GM12874 (cell line): ENCODE results near the gene C1orf226.

Experiments
- TF ChIP-seq, protein P1 (sequence below): IDR thresholded peaks from 2 replicates; pipeline ENCODE4 v1.5.1; 2011; ENCODE audit warnings: low read depth, mild to moderate bottlenecking, control low read depth, low read length, moderate library complexity; ENCODE audit not compliant: insufficient read depth

C1orf226 gene

DNA sequence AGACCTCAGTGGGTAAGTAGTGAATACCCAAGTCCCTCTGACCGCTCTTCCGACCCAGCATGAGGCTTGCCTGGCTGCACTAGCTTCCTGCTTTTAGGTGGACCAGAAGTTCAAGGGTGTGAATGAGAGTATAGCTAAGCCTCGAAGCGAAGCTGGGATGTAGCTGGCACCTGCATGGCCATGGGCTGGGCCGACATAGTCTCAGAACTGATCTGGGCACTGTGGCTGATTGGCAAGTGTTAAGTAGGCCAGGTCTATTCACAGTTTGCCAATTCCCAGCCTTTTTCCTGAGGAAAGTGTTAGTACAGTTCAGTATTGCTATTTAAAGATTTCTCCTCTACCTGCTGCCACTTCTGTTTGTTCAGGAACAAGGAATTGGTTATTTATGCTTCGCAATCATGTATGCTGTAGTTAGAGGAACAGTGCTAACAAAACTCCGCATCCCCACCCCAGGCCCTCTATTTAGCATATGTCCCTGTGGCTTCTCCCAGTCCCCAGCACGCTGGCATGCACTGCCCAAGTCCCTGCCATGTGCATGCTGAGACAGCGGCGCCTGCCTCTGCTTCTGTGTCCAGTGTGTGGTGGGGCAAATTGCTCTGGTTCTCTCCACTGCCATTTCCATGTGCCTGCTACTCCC, 21.2 kb upstream of the C1orf226 start:
- TF ChIP-seq, protein P1, sequence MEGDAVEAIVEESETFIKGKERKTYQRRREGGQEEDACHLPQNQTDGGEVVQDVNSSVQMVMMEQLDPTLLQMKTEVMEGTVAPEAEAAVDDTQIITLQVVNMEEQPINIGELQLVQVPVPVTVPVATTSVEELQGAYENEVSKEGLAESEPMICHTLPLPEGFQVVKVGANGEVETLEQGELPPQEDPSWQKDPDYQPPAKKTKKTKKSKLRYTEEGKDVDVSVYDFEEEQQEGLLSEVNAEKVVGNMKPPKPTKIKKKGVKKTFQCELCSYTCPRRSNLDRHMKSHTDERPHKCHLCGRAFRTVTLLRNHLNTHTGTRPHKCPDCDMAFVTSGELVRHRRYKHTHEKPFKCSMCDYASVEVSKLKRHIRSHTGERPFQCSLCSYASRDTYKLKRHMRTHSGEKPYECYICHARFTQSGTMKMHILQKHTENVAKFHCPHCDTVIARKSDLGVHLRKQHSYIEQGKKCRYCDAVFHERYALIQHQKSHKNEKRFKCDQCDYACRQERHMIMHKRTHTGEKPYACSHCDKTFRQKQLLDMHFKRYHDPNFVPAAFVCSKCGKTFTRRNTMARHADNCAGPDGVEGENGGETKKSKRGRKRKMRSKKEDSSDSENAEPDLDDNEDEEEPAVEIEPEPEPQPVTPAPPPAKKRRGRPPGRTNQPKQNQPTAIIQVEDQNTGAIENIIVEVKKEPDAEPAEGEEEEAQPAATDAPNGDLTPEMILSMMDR: no peak

DNA sequence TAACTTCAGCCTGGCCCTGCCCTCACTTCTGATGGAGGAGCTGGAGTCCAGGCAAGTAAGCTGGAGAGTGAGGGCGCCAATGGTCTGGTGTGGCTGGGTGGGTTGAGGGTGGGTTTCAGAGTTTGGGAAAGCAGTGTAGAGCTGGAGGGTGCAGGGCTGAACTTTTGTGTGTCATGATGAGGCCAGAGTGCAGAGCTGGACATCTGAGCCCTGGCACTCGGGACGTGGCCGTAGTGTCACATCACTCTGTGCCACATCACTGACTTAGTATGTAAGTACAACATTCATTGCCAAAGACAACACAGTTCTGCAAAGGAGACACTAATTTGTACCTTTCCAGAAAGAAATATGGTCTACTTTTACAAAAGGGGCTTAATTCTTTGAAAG, 20.7 kb upstream of the C1orf226 start:
- TF ChIP-seq, protein P1: no peak

DNA sequence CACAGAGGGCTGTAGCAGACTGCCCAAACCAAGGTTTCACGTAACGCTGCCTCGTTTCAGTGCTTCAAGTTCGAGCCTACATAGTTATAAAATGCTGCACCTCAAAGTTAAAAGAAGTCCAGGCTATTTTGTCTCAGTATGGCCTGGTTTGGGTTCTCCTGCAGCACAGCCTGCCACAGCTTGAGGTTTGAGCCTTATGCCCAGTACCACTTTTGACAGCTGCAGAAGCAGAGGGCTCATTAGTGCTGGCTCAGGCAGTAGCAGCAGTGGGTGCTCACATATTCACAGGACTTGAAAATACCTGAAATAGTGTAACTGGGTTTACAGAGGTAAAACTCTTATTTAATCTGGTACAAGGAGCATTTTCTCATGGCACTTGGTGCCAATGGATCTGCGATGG, 20.2 kb upstream of the C1orf226 start:
- TF ChIP-seq, protein P1: no peak

DNA sequence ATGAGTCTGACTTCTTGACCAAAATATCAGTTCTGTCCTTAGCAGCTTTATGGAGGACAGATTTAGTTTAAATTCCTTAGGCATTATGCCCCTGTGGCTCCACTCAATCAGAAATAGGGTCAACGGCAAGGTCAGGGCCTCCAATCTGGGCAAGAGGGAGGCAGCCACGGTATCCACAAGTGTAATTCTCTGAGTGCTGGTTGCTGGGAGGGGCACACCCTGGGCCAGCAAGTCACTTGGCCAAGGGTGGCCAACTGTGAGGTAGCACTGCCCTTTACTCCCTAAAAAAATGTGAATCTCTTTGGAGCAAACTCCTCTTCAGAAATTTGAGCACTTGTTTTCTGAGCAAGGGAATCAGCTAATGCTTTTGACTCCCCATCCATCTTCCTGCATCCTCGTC, 17.7 kb upstream of the C1orf226 start:
- TF ChIP-seq, protein P1: no peak

DNA sequence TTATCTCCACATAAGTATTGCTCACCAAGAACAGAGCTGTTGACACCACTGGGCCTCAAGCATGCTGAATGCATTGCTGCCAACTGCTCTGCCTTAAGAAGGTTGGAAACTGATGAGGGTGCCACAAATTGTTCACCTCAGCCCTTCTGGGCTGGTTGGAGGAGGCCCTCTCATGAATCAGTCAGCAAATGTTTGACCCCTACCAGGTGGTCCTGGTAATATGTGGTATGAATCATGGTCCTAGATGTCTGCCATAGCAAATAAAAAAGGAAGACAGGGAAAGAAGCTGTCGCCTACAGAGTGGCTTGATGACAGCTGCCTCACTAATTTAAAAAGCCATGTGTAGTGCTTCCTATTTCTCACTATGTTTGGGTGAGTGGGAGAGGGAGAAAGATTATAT, 17.0 kb upstream of the C1orf226 start:
- TF ChIP-seq, protein P1: no peak

DNA sequence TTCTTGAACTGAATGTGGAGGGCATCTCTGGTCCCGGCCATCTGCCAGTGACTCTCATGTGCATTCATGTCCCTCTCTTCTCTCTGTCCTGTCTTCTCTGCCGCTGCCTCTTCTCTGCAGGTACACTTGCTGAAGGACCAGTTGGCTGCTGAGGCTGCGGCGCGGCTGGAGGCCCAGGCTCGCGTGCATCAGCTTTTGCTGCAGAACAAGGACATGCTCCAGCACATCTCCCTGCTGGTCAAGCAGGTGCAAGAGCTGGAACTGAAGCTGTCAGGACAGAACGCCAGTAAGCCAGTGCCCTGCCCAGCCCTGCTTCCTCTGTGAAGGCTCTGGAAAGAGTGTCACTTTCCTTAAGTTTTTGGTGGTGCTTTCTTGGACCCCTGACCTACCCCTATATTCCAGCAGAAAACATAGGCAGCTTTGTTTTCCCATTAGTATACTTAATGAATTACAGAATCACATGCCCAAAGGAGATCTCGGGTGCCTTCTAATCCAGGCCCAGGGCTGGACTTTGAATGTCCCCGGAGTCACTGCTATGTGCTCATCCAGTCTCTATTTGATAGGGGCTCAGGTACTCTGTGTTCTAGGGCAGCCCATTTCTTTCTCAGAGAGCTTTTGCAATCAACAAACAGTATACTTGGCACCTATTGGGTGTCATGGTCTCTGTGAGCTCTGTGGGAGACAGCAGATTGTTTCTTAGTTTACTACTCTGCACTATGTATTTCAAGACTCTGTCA, 16.1 kb upstream of the C1orf226 start:
- TF ChIP-seq, protein P1: no peak

DNA sequence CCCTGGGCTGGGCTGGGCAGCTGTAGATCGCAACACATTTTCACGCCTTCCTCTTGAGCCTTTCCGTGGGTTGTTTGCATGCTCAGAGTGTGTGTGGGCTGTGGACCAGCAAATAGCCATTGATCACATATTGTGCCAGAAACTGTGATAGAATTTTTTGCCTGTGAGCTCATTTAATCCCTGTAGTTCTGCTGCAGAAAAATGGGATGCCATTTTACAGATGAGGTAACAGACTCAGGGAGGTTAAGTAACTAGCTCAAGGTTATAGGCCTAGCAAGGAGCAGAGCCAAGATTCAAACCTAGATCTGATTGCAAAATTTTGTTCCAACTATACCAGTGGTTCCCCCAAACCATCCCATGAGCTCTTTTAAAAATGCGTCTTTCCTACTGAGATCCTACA, 15.4 kb upstream of the C1orf226 start:
- TF ChIP-seq, protein P1: no peak
